Panc1 (cell line): ENCODE data around the gene ECT2.

Experiments
- POLR2AphosphoS5 ChIP-seq: IDR thresholded peaks from 2 replicates; pipeline ENCODE4 v1.6.1; 2012; ENCODE audit warnings: mild to moderate bottlenecking, low read depth, low read length, moderate library complexity
- TCF7L2 ChIP-seq: IDR thresholded peaks from 2 replicates; pipeline ENCODE4 v1.6.1; 2011; ENCODE audit warnings: mild to moderate bottlenecking, low read depth, low read length, inconsistent platforms
- TF ChIP-seq, protein P1 (sequence below): fragments of 450-650 bp; IDR thresholded peaks from 2 replicates; pipeline ENCODE4 v1.5.1; 2017; ENCODE audit warnings: mild to moderate bottlenecking
- TF ChIP-seq, protein P2 (sequence below), 2 experiments: IDR thresholded peaks; 2 replicates each; pipeline ENCODE4 v1.6.1; 2011 to 2012; ENCODE audit warnings: low read depth in 2 of 2, control low read depth in 1 of 2, low read length in 1 of 2, mild to moderate bottlenecking in 1 of 2, moderate library complexity in 1 of 2; ENCODE audit not compliant: insufficient read depth in 1 of 2

DNA sequence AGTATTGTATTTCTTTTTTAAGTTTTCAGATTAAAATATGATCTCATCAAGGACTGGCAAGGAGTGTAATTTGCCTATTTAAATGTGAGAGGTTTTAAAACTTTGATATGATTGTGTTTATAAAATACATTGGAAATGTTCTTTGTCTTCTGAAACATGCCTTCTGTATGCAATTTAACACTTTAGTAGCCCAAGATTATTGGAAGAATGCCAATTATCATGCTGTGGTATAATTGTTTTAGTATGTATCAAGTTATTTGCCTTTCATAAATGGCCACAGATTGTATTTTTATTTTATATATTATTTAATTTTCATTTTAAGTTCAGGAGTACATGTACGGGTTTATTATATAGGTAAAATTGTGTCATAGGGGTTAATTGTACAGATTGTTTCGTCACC lies 31.7 kb downstream of the ECT2 start:
- TF ChIP-seq, protein P1, sequence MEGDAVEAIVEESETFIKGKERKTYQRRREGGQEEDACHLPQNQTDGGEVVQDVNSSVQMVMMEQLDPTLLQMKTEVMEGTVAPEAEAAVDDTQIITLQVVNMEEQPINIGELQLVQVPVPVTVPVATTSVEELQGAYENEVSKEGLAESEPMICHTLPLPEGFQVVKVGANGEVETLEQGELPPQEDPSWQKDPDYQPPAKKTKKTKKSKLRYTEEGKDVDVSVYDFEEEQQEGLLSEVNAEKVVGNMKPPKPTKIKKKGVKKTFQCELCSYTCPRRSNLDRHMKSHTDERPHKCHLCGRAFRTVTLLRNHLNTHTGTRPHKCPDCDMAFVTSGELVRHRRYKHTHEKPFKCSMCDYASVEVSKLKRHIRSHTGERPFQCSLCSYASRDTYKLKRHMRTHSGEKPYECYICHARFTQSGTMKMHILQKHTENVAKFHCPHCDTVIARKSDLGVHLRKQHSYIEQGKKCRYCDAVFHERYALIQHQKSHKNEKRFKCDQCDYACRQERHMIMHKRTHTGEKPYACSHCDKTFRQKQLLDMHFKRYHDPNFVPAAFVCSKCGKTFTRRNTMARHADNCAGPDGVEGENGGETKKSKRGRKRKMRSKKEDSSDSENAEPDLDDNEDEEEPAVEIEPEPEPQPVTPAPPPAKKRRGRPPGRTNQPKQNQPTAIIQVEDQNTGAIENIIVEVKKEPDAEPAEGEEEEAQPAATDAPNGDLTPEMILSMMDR: no peak
- TF ChIP-seq POLR2AphosphoS5 (no peak), TCF7L2 (no peak)
- TF ChIP-seq, protein P2, sequence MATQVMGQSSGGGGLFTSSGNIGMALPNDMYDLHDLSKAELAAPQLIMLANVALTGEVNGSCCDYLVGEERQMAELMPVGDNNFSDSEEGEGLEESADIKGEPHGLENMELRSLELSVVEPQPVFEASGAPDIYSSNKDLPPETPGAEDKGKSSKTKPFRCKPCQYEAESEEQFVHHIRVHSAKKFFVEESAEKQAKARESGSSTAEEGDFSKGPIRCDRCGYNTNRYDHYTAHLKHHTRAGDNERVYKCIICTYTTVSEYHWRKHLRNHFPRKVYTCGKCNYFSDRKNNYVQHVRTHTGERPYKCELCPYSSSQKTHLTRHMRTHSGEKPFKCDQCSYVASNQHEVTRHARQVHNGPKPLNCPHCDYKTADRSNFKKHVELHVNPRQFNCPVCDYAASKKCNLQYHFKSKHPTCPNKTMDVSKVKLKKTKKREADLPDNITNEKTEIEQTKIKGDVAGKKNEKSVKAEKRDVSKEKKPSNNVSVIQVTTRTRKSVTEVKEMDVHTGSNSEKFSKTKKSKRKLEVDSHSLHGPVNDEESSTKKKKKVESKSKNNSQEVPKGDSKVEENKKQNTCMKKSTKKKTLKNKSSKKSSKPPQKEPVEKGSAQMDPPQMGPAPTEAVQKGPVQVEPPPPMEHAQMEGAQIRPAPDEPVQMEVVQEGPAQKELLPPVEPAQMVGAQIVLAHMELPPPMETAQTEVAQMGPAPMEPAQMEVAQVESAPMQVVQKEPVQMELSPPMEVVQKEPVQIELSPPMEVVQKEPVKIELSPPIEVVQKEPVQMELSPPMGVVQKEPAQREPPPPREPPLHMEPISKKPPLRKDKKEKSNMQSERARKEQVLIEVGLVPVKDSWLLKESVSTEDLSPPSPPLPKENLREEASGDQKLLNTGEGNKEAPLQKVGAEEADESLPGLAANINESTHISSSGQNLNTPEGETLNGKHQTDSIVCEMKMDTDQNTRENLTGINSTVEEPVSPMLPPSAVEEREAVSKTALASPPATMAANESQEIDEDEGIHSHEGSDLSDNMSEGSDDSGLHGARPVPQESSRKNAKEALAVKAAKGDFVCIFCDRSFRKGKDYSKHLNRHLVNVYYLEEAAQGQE (IDR thresholded peaks at IDR 0.05; ENCODE audit: insufficient read depth in 1 of 2, low read depth in 2 of 2, low read length in 1 of 2): no peak
